Ishikawa (cell line): ENCODE results near the gene GUCY1B1.
A peak's percentile ranks its signal among the peaks of the same experiment; 100 is the strongest.

Experiments
- CEBPB ChIP-seq: IDR thresholded peaks from 2 replicates; pipeline ENCODE4 v1.6.1; 2012
- CREB1 ChIP-seq: IDR thresholded peaks from 2 replicates; pipeline ENCODE4 v1.6.1; 2012; ENCODE audit warnings: low read depth
- EGR1 ChIP-seq: IDR thresholded peaks from 2 replicates; pipeline ENCODE4 v1.6.1; 2012
- EP300 ChIP-seq: IDR thresholded peaks from 2 replicates; pipeline ENCODE4 v1.6.1; 2012; ENCODE audit warnings: borderline replicate concordance
- FOXM1 ChIP-seq: IDR thresholded peaks from 2 replicates; pipeline ENCODE4 v1.6.1; 2012; ENCODE audit warnings: low read depth, borderline replicate concordance
- NFIC ChIP-seq: IDR thresholded peaks from 2 replicates; pipeline ENCODE4 v1.6.1; 2012
- RAD21 ChIP-seq: IDR thresholded peaks from 2 replicates; pipeline ENCODE4 v1.6.1; 2012; ENCODE audit warnings: low read depth
- TAF1 ChIP-seq: IDR thresholded peaks from 2 replicates; pipeline ENCODE4 v1.6.1; 2012; ENCODE audit warnings: low read depth, mild to moderate bottlenecking
- TCF12 ChIP-seq: IDR thresholded peaks from 2 replicates; pipeline ENCODE4 v1.6.1; 2012; ENCODE audit warnings: low read depth
- TEAD4 ChIP-seq: IDR thresholded peaks from 2 replicates; pipeline ENCODE4 v1.6.1; 2012
- YY1 ChIP-seq: IDR thresholded peaks from 2 replicates; pipeline ENCODE4 v1.6.1; 2012; ENCODE audit warnings: low read depth
- ZBTB7A ChIP-seq: IDR thresholded peaks from 2 replicates; pipeline ENCODE4 v1.6.1; 2012; ENCODE audit warnings: low read depth
- TF ChIP-seq, protein P1 (sequence below): IDR thresholded peaks from 2 replicates; pipeline ENCODE4 v1.6.1; 2012
- TF ChIP-seq, protein P2 (sequence below): IDR thresholded peaks from 2 replicates; pipeline ENCODE4 v1.6.1; 2012; ENCODE audit warnings: low read depth, mild to moderate bottlenecking
- TF ChIP-seq, protein P3 (sequence below): IDR thresholded peaks from 2 replicates; pipeline ENCODE4 v1.6.1; 2012

The GUCY1B1 gene

DNA sequence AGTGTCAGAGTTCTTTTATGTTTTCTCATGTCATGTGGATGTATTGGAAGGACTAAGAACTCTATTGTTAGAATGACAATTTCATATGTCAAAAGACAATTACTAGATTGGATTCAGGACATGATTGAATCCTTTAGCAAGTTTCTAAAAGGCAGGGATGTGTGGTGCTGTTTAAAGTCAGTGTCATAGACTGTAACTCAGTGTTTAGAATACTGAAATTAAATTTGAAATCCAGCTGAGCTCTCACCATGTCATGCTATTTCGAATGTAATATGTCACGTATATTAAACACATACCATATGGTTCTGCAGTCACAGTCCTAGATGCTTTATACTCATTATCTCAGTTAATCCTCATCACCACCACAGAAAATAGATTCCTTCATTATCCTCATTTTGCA lies 7.8 kb downstream of the GUCY1B1 start:
- no peak for TF ChIP-seq RAD21
- no peak for TF ChIP-seq TCF12
- no peak for TF ChIP-seq TEAD4
- no peak for TF ChIP-seq ZBTB7A
- TF ChIP-seq TAF1, result no peak

DNA sequence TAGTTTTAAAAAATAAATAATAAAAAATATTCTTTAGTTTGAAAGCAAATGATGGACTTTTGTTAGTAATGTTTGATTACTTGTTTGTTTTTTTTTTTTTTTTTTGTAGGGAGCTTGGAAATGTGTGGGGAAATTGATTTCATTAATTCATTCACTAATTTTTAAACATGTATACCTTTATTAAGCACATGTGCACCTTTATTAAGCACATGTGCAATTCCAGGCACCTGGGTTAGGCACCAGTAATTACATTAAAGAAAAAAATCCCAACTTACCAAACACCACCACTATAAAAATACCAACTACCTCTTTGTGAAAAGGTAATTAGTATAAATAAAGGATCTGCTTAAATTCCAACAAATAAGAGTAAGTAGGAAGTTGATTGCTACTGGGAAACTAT lies 9.5 kb downstream of the GUCY1B1 start:
- TF ChIP-seq CREB1 (no peak), CEBPB (no peak), TCF12 (no peak), TEAD4 (no peak), TAF1 (no peak), NFIC (no peak), ZBTB7A (no peak), FOXM1 (no peak), EP300 (no peak), RAD21 (no peak), YY1 (no peak), EGR1 (no peak)
- TF ChIP-seq, protein P1, sequence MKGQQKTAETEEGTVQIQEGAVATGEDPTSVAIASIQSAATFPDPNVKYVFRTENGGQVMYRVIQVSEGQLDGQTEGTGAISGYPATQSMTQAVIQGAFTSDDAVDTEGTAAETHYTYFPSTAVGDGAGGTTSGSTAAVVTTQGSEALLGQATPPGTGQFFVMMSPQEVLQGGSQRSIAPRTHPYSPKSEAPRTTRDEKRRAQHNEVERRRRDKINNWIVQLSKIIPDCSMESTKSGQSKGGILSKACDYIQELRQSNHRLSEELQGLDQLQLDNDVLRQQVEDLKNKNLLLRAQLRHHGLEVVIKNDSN, result no peak
- TF ChIP-seq, protein P2, sequence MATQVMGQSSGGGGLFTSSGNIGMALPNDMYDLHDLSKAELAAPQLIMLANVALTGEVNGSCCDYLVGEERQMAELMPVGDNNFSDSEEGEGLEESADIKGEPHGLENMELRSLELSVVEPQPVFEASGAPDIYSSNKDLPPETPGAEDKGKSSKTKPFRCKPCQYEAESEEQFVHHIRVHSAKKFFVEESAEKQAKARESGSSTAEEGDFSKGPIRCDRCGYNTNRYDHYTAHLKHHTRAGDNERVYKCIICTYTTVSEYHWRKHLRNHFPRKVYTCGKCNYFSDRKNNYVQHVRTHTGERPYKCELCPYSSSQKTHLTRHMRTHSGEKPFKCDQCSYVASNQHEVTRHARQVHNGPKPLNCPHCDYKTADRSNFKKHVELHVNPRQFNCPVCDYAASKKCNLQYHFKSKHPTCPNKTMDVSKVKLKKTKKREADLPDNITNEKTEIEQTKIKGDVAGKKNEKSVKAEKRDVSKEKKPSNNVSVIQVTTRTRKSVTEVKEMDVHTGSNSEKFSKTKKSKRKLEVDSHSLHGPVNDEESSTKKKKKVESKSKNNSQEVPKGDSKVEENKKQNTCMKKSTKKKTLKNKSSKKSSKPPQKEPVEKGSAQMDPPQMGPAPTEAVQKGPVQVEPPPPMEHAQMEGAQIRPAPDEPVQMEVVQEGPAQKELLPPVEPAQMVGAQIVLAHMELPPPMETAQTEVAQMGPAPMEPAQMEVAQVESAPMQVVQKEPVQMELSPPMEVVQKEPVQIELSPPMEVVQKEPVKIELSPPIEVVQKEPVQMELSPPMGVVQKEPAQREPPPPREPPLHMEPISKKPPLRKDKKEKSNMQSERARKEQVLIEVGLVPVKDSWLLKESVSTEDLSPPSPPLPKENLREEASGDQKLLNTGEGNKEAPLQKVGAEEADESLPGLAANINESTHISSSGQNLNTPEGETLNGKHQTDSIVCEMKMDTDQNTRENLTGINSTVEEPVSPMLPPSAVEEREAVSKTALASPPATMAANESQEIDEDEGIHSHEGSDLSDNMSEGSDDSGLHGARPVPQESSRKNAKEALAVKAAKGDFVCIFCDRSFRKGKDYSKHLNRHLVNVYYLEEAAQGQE, result no peak
- TF ChIP-seq, protein P3, sequence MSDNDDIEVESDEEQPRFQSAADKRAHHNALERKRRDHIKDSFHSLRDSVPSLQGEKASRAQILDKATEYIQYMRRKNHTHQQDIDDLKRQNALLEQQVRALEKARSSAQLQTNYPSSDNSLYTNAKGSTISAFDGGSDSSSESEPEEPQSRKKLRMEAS, result no peak

DNA sequence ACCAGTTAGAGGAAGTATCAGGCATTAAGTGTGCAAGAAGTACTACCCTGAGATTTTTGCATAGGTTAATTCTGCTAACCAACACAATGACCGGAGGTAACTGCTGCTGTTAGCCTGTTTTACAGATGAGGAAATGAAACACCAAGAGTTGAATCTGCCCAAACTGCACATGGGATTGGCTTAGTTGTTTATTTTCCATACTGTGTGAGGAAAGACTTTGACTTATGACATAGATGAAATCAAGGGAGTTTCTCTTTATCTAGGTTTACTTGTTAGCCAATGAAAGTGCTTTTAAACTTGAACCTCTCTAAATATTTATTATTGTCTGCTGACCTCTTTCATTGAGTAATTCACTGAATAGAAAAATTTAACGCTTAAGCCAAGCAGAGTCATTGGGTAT lies 10.3 kb downstream of the GUCY1B1 start:
- TF ChIP-seq NFIC (no peak), TCF12 (no peak), CREB1 (no peak), TEAD4 (no peak), CEBPB (no peak)
- TF ChIP-seq, protein P3, result no peak

DNA sequence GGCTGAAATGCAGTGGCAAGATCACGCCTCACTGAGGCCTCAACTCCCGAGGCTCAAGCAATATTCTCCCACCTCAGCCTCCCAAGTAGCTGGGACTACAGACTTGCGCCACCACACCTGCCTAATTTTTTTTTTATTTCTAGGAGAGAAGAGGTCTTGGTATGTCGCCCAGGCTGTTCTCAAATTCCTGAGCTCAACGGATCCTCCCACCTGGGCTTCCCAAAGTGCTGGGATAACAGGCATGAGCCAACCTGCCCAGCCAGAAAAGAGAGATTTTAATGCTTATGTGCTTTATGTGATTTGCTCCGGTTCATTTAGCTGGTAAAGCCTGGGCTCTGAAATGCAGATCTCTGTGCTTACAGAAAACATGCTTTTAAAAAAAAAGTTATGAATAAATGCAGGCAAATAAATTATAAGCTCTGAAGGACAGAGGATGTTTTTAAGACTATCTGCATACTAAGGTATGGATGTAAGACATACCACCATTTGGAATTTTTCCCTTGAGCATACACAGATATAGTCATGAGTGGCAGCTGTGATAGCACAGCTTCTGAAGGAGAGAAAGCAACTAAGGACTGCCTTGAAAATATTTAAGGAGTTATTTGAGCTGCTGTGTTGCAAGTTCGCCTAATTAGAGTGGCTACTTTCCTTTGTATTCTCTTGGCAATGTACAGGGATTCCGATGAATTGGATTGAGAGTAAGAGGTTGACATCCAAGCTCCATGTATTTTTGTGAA lies 13.8 kb downstream of the GUCY1B1 start:
- no peak for TF ChIP-seq YY1
- peak; percentile 40; the same call in 1 of the 2 replicates for TF ChIP-seq EP300
- TF ChIP-seq TAF1, result no peak
- TF ChIP-seq ZBTB7A, result no peak
- peak; percentile 54 for TF ChIP-seq CEBPB
- TF ChIP-seq RAD21, result no peak
- peak; percentile 79 for TF ChIP-seq TEAD4
- TF ChIP-seq, protein P2, result no peak
- TF ChIP-seq EGR1, result no peak
- TF ChIP-seq, protein P1, result no peak
- TF ChIP-seq TCF12, result no peak
- TF ChIP-seq NFIC, result 0 out of 2 replicates have a peak, but pooled peaks have one; percentile 1
- TF ChIP-seq, protein P3, result no peak
- TF ChIP-seq CREB1, result no peak
- TF ChIP-seq FOXM1, result peak; percentile 10; the same call in 1 of the 2 replicates

DNA sequence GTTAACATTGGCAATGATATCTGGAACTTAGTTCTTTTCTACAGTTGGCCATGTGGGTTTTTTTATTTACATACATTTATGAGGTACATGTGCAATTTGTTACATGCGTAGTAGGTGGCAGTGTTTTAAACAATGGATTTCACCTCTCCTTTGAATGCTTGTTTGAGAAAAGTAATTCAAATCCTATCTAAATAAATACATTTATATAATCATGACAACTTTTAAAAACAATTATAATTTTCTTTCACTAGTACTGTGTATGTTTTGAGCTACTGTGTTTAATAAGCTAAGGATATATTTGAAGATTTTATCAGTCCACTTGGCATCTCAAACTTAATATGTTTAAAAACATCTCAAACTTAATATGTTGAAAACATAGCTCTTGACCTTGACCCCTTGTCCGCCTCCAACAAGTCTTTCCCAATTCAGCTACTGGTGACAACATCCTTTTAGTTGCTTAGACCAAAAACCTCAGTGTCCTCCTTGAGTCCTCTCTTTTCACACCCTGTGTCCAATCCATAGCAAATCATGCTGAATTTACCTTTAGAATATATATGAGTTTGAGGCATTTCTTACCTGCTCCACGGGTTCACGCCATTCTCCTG lies 14.5 kb downstream of the GUCY1B1 start:
- TF ChIP-seq CREB1 (no peak), CEBPB (no peak), EP300 (no peak), ZBTB7A (no peak), TAF1 (no peak), EGR1 (no peak), RAD21 (no peak), NFIC (no peak), TEAD4 (no peak), TCF12 (no peak), YY1 (no peak), FOXM1 (no peak)
- TF ChIP-seq, protein P1, result no peak
- TF ChIP-seq, protein P3, result no peak
- TF ChIP-seq, protein P2, result no peak
